HG03469 (cell line): ENCODE results near the gene LINC01488.

Experiments
- ATAC-seq: cut with Tn5 transposase; IDR thresholded peaks from one replicate; pipeline ENCODE4 v1.9.1; 2021; ENCODE audit warnings: mild to moderate bottlenecking, moderate library complexity, moderate number of reproducible peaks; ENCODE audit not compliant: unreplicated experiment

LINC01488 gene

GRCh38 chr11:69541501-69542313 is 60.2 kb downstream of the LINC01488 start:
- no peak for ATAC-seq

GRCh38 chr11:69542314-69543168 is 61.1 kb downstream of the LINC01488 start:
- ATAC-seq = no peak
